GM12872 (cell line): ENCODE measurements around the gene SLAIN2.

Experiments
- TF ChIP-seq, protein P1 (sequence below): IDR thresholded peaks from 3 replicates; pipeline ENCODE4 v1.5.1; 2011; ENCODE audit warnings: low read depth, mild to moderate bottlenecking, low read length, moderate library complexity; ENCODE audit not compliant: insufficient read depth

Gene SLAIN2

DNA sequence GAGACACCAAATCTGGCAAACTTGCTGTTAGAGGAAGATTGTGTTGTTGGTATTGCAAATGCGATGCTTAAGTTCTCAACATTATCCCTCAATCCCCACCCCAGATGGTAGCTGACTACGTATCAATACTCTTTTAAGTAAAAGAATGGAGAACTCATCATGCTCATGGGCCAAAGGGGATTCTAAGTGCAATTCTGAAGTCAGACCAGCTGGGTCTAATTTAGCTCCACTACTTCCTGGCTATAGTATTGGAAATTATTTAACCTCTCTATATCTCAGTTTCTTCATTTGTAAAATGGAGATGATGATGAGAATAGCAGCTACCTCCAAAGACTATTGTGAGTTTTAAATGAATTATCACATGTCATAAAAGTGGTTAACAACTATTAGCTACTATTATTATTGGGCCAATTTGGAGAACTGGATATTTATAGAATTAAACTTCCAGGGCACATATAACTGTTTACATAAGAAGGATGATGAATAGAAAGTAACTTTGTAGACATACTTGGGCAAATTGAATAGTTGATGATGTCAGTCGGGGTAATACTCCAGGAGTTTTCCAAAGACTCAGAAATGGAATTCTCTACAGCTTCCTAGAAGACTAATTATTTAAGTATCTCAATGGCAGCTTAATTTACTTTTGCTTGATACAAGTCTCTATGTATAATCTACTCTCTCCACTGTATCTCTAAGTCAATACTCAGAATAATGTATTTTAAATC, 5.0 kb upstream of the SLAIN2 start:
- TF ChIP-seq, protein P1, sequence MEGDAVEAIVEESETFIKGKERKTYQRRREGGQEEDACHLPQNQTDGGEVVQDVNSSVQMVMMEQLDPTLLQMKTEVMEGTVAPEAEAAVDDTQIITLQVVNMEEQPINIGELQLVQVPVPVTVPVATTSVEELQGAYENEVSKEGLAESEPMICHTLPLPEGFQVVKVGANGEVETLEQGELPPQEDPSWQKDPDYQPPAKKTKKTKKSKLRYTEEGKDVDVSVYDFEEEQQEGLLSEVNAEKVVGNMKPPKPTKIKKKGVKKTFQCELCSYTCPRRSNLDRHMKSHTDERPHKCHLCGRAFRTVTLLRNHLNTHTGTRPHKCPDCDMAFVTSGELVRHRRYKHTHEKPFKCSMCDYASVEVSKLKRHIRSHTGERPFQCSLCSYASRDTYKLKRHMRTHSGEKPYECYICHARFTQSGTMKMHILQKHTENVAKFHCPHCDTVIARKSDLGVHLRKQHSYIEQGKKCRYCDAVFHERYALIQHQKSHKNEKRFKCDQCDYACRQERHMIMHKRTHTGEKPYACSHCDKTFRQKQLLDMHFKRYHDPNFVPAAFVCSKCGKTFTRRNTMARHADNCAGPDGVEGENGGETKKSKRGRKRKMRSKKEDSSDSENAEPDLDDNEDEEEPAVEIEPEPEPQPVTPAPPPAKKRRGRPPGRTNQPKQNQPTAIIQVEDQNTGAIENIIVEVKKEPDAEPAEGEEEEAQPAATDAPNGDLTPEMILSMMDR = no peak

DNA sequence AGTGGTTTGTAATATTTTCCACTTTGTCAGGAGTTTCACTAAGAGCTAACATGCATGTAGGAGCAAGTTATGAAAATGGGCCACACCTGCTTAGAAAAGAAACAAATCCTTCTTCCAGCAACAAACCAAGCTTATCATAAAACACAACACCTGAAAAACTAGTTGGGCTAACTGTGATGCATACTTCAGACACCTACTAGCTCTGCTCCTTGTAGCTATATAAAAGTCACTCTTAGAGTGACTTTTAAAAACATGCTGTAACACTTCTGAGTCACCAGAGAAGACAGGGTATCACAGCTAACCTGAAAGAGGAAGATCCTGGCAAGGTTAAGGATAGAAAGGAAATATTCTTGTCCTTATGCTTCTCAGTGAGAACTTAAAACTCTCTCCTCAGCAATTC, 3.6 kb upstream of the SLAIN2 start:
- TF ChIP-seq, protein P1 = no peak

DNA sequence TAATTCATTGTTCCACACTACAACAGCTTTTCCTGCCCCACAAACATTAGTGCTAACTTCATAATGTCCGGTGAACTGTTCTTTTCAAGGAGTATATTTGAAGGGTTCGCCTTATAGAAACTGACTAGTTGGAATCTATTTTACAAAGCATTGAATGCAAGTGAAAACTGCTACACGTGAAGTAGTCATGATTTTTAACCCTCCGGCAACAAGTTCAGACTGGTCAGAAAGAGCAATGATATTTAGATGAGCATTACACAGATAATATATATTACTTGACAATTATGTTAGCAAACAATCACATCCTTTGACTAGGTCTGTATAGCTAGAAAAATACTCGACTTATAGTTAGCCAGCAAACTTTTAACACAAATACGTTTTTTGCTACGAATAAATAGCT, 1.7 kb upstream of the SLAIN2 start:
- TF ChIP-seq, protein P1 = no peak

DNA sequence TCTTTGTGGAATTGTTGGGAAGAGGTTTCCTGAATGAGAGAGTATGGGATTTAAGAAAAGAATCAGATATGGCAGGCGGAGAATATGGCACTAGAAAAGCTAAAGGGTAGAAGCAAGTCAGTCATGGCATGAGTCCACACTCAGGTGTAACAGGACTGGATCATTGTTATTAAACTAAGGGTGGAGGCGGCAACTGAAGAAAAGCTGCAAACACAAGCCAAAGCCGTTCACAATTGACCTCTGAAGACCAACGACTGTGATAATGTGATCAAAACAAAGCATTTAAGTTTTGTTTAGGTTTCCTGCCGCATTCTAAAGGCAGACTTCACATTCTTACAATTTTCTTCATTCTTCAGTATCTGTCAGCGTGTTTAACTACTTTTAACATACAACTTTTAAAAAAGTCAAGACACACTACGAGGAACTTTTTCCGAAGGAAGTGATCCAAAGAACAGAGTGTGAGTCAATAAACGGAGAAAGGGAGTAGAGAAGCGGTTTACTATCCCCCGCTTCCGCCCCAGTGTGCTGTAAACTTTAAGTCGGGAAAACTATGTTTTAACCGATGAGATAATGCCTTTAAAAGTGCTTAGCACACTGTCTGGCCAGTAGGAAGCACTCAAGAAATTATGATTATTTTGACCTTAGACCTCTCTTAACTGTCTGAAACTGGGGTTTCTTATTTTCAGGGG, 909 bp upstream of the SLAIN2 start:
- TF ChIP-seq, protein P1 = no peak

DNA sequence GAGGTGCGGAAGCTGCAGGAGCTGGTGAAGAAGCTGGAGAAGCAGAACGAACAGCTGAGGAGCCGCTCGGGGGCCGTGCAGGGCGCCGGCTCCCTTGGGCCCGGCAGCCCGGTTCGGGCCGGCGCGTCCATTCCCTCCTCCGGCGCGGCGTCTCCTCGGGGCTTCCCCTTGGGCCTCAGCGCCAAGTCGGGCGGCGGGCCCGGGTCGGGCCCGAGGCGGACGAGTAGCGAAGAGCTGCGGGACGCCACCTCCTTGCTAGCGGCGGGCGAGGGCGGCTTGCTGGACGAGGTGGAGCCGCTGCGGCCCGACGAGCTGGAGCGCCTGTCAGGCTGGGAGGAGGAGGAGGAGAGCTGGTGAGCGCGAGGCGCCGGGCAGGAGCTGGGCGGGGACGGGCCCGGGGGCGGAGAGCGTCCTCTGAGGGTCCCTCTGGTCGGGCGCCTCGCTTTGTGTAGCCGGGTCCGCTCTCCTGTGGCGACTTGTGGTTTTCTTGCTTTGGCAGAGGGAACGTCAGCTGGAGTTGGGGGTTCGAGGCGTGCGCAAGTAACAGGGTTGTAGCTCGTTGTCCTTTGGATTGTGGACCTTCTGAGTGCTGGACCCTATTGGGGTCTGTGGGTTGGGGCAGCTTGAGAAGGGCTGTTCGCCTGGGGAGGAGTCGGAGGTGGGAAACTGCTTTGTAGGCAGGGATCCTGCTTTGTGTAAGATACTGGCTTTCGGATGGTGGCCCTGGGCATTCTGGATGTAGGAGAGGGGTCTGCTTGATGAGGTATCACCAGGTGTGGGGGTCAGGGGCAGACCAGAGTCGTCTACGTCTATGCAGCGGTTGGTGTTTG, 662 bp downstream of the SLAIN2 start:
- TF ChIP-seq, protein P1 = no peak

DNA sequence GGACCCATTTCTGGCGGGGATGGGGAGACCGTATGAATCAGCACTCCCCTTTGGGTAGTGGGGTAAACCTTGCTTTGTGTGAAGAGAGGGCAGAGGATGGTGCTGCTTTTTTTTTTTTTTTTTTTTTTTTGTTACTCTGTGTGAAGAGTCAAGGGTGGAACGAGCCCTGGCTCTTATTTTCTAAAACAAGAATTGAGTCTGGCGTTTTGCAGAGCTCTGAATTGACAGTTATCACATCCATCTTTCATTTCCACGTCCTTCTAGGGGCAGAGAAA, 1.2 kb downstream of the SLAIN2 start:
- TF ChIP-seq, protein P1 = no peak

DNA sequence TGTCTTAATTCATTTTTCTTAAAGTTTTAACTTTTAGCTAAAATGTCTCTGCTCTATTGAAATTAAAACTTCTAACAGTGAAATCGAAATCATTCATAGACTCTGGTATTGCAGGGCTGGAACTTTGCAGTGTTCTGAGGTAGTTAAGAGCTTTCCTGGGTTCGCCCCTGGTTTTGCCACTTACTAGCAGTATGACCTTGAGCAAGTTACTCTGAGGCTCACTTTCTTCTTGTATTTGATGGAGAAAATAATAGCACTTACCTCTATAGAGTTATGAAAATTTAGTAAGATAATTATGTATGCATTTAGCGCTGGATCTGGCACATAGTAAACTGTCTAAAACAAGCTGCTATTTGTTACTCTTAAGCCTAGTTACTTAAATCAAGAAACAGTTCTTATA, 1.7 kb downstream of the SLAIN2 start:
- TF ChIP-seq, protein P1 = no peak
